ENCODE results near the gene CMSS1.

- TF ChIP-seq CTCF (IDR thresholded peaks at IDR 0.05), result no peak
- no peak for TF ChIP-seq POLR2A (IDR thresholded peaks at IDR 0.05)
Measured at GRCh38 chr3:100087198-100087597, 269.5 kb downstream of the CMSS1 start.

Data from heart left ventricle (tissue), 13 donors.